Astrocyte (in vitro differentiated cells and primary cell): Measurements from ENCODE around the gene CNTNAP4.

ENCODE experiments used
- CTCF ChIP-seq: IDR thresholded peaks from 2 replicates; pipeline ENCODE4 v1.5.1; 2011; ENCODE audit warnings: low read depth, mild to moderate bottlenecking, inconsistent platforms, low read length, moderate library complexity; ENCODE audit not compliant: insufficient read depth
- EZH2 ChIP-seq: IDR thresholded peaks from 2 replicates; pipeline ENCODE4 v1.6.1; 2012; ENCODE audit warnings: mild to moderate bottlenecking, low read length, inconsistent platforms; ENCODE audit not compliant: insufficient read depth

GRCh38 chr16:76390476-76390875, 113.3 kb downstream of the CNTNAP4 start:
- TF ChIP-seq CTCF (no peak), EZH2 (no peak)
